NCI-H1694 treated with DMSO at 0.1 percent for 48 hours (cell line): ENCODE data around the gene UBASH3B.
"Not testable (repeated sequence)": the region's sequence is repeated elsewhere in the genome, so short reads cannot be mapped to it uniquely, and the experiment has no call there.

Source experiments
- DNase-seq: peaks from one replicate; lab custom pipeline; 2025; lab: John Stamatoyannopoulos, UW

Gene UBASH3B

DNA sequence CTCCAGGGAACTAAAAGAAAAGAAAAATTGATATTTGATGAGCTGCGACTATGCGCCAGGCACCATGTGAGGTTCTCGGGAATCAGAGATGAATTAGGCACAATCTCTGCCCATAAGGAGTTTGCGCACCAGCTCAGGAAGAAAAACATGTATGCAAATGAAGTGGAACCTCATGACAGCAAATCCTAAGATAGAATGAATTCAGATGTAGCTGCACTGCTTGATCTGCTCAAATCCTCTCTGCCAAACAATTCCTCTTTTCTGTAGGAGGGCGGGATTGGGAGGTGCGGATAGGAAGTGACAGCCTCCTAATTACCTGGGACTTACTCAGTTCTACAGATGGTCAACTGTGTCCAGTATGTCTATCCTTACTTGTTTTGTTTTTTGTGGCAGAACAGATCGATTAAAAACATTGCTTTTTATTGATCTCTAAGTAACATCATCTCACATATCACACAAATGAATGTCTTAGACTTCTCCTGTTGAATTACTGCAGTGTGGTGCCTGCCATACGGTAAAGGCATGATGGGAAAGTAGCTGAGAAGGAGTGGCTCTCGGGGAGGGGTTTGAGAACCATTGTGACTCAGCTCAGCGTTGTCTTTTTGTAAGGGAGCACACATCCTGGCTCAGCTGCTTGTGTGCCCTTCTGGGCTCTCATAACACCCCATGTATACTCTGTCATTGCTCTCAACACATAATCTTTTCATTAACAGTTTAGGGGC lies 196.7 kb downstream of the UBASH3B start:
- no peak for DNase-seq

DNA sequence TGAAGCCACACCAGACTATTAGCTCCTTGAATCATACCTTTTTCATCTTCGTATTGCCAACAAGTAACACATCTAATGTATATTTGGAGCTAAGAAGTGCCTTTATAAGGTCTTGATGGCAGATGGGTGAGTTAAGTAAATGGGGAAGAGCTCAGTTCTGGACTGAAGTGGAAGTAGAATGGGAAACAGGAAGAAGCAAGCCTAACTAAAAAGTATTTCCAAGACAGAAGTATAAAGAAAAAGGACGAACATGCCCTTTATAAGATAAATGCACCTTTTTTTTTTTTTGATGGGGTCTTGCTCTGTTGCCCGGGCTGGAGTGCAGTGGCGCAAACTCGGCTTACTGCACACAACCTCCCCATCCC lies 197.3 kb downstream of the UBASH3B start:
- no peak for DNase-seq

DNA sequence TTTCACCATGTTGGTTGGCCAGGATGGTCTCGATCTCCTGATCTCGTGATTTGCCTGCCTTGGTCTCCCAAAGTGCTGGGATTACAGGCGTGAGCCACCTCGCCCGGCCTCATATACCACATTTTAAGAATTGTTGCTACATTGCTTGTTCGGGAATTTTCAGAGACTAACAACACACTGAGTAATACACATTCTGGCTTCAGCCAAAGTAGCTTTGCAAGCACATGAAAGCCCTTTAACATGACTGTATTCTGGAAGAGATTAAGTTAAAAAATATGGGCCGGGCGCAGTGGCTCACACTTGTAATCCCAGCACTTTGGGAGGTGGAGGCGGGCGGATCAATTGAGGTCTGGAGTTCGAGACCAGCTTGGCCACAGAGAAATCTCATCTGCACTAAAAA lies 197.7 kb downstream of the UBASH3B start:
- DNase-seq: no peak

DNA sequence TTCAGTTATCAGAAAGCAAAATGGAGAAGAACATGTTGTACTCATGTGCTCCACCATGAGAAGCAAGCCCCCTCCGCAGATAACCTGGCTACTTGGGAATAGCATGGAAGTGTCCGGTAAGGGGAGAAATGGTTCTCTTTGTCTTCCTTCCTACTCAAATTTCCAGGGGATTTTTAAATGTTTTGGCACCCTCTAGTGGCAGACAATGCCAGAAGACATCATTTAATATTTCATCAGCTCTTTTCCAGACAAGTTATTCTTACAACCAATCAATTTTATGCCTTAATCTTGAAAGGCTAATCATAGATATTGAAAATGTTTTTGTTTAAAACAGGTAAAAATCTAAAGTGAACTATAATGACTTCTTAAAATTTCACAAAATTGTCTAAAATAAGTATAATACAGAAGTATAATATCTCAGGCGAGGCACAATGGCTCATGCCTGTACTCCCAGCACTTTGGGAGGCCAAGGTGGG lies 198.5 kb downstream of the UBASH3B start:
- DNase-seq: peak; percentile 24

DNA sequence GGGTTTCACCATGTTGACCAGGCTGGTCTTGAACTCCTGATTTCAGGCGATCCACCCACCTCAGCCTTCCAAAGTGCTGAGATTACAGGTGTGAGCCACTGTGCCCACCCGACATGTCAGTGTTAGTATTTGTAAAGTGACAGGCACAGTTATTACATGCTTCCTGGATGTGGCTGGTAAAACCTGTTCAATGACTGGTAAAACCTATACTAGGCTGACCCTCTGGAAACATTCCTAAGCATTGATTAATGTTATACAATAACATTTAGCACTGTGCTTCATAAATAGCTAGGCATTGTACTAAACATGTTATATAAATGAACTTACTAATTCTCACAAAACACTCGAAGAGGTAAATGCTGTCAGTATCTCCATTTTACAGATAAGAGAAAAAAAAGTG lies 206.1 kb downstream of the UBASH3B start:
- no peak for DNase-seq

DNA sequence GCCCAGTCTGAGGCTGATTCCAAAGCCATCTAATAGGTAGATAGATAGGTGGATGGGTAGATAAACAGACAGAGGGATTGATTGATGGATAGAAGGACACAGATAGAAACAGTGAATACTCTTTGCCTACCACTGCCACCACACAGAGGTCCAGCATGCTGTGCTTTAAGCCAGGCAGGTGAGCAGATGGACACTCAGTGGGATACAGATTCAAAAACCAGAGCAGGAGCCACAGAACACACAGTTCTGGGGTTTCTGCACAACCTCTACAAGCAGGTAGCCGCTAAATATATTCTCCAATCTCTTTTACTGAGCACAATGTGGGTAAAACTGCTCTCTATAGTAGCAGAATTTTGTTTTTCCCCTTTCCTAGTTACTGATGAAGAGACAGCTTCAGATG lies 206.6 kb downstream of the UBASH3B start:
- no peak for DNase-seq

DNA sequence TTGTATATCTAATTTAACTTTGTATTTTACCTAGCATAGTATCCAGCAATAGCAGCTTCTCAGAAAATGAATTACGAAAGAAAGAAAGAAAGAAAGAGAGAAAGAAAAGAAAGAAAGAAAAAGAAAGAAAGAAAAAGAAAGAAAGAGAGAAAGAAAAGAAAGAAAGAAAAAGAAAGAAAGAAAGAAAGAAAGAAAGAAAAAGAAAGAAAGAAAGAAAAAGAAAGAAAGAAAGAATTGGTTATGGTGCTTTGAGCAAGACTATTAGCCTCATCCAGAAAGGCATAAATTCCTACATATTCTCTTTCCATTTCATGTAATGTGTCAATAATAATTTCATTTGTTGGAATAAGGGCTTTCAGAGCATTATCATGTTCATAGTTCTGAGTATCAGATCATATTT lies 207.6 kb downstream of the UBASH3B start:
- not testable (repeated sequence) for DNase-seq

DNA sequence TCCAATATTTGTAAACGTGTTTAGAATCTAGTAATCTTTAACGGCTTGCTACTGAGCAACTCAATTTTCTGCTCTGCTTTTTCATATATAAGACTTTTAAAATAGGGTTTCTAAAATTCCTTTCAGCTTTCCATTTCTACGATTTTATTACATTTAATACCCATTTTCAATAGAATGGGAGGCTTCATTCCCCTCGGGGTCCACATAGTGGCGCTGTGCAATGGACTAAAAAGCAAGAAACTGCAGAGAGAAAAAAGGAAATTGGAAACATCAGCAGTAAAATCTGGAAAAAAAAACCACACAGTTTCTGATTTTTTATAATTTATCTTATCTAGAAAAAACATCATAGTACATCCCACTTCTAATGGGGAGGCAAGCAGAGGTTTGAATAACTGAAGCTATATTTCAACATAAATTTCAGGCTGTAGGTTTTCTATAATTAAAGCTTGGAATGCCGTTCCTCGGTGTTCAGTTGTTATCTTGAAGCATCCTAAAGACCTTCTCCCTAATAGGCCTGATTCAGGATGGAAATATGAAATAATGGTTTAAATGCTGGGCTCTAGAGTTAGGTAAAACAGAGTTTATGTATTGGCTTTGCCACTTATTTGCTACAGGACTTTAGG lies 208.3 kb downstream of the UBASH3B start:
- no peak for DNase-seq
